Heart right ventricle (tissue), 16 donors: Measurements from ENCODE around the gene CD200. TPM values are rescaled to one million over a fixed set of nuclear protein-coding genes. Genes with fewer than 3 reads are reported as not detected.

Experiments used
- ATAC-seq, 8 donors: fragments of 200-7000 bp; cut with Tn5 transposase; one replicate each; pipeline ENCODE4 v1.9.1; 2020; ENCODE audit warnings: mild to moderate bottlenecking in 8 of 8, moderate library complexity in 8 of 8, moderate number of reproducible peaks in 1 of 8
- DNase-seq, 2 donors: peaks; one replicate each; pipeline ENCODE4 v3.0.0-alpha.2; 2020
- H3K27ac ChIP-seq, 10 donors: fragments of 200-600 bp; sonication (generic) in 2 of 10; one replicate each; pipeline versions ENCODE4 v1.5.0 to v1.8.0; 2020 to 2022; ENCODE audit warnings: mild to moderate bottlenecking in 3 of 10
- H3K27me3 ChIP-seq, 7 donors: fragments of 200-600 bp; one replicate each; pipeline ENCODE4 v1.8.0; 2021 to 2022; ENCODE audit warnings: mild to moderate bottlenecking in 2 of 7
- H3K36me3 ChIP-seq, 9 donors: fragments of 200-600 bp; sonication (generic) in 1 of 9; one replicate each; pipeline versions ENCODE4 v1.5.0 to v1.8.0; 2020 to 2022; ENCODE audit warnings: mild to moderate bottlenecking in 2 of 9
- H3K4me1 ChIP-seq, 9 donors: fragments of 200-600 bp; sonication (generic) in 1 of 9; one replicate each; pipeline versions ENCODE4 v1.5.0 to v1.8.0; 2020 to 2022; ENCODE audit warnings: mild to moderate bottlenecking in 4 of 9
- H3K4me3 ChIP-seq, 10 donors: fragments of 200-600 bp; sonication (generic) in 2 of 10; one replicate each; pipeline versions ENCODE4 v1.5.0 to v1.8.0; 2020 to 2022; ENCODE audit warnings: mild to moderate bottlenecking in 7 of 10, moderate library complexity in 2 of 10
- H3K9me3 ChIP-seq, 11 donors: fragments of 200-600 bp in 10 of 11; sonication (generic) in 2 of 11; one replicate each; pipeline versions ENCODE4 v1.5.0 to v1.8.0; 2013 to 2022; ENCODE audit warnings: mild to moderate bottlenecking in 2 of 11, control low read depth in 1 of 11, moderate library complexity in 1 of 11
- CTCF ChIP-seq, 9 donors: fragments of 200-600 bp; sonication (generic) in 2 of 9; IDR thresholded peaks; one replicate each; pipeline versions ENCODE4 v1.5.0 to v1.8.0; 2021 to 2022; ENCODE audit warnings: antibody characterized with exemption in 9 of 9, mild to moderate bottlenecking in 5 of 9, moderate library complexity in 1 of 9
- WGBS, 2 donors: extraction: QIAGEN DNeasy Blood & Tissue Kit; methylation state at CpG; one replicate each; pipeline ENCODE4 v1.1.7; 2013; ENCODE audit warnings: inconsistent platforms in 1 of 2; 5-methylcytosine and 5-hydroxymethylcytosine counted together
- intact Hi-C, 10 donors: fragments of 100-400 bp; cut with DNase I; formaldehyde crosslinking; loops; one replicate each; pipeline versions ENCODE4 v1.11.1 to v1.14.2; 2022
- polyA plus RNA-seq, 2 donors: library from polyadenylated mRNA; stranded (reverse); fragments of 200-250 nt; gene quantifications; one replicate each; pipeline ENCODE4 v1.2.3, GENCODE V29; 2013
- total RNA-seq, 10 donors: library from RNA; stranded (reverse); fragmentation: NEBNext Ultra II Directional in 3 of 10; extraction: Animal tissue kit (Norgen Biotek cat#: 25700) in 3 of 10; gene quantifications; one replicate each; pipeline versions ENCODE4 v1.2.1 to v1.2.4, GENCODE V29; 2021 to 2023
- donor health status: Arrhythmogenic right ventricular cardiomyopathy.
- donor health status: ischemic (EF 13 %, LVEDD 7.1; RV severe dilation, severe dysfunction).
- donor health status: healthy with polysubstance abuse.
- donor health status: DM: no; HTN: yes; CAD: no.
- donor health status: DM: no; HTN: no; CAD: no.
- donor health status: ischemic (EF 25% LVEDD 6.9; RV normal size, moderate dysfunction).
- donor health status: ischemic (EF 25% LVEDD 5.7; RV mildly dilated, moderate dysfunction).
- donor health status: healthy.
- donor health status: DM: yes; HTN: yes; CAD: no.
- donor health status: Ischemic cardiomyopathy.
- donor health status: ischemic (EF 35%, LVEDD 5.7; RV mildly dilated, moderate dysfunction).
- donor health status: nonischemic (EF 11% LVEDD 7.7; RV severe dilation, severe dysfunction).
- donor health status: DM: yes; HTN: yes; CAD: no.
- donor health status: PGD.
- donor health status: ischemic (EF 29% LVEDD 5.4; RV normal size, mild dysfunction).
- donor health status: nonischemic (EF 23%, LVEDD 6.1; RV moderate dilation, normal function).

The CD200 gene
- total and polyA plus RNA-seq, 12 donors = 0.44 to 3.3 (median 1.2) TPM

GRCh38 chr3:112388972-112389371, 56.0 kb downstream of the CD200 start:
- Histone ChIP-seq H3K36me3 (no peaks in the 10 kb centered on the region), H3K27ac (peak overlapping the region in 3 of 10 donors; percentile 22 to 78 (median 50)), H3K4me3 (no peak overlapping the region), H3K27me3 (no peaks in the 10 kb centered on the region), H3K9me3 (peaks cover 0 to 9% (median 3%) of the 10 kb centered on the region in 11 donors), H3K4me1 (peaks cover 0 to 37% (median 26%) of the 10 kb centered on the region in 9 donors)
- ATAC-seq (no peak), DNase-seq (no peak)
- no peak for TF ChIP-seq CTCF (IDR thresholded peaks at IDR 0.05)
- intact Hi-C loops = no loop called here

GRCh38 chr3:112389961-112390360, 57.0 kb downstream of the CD200 start:
- Histone ChIP-seq H3K36me3 (no peaks in the 10 kb centered on the region), H3K9me3 (peaks cover 0 to 9% (median 3%) of the 10 kb centered on the region in 11 donors), H3K27ac (peak overlapping the region in 4 of 10 donors; percentile 42 to 83 (median 78)), H3K4me3 (no peak overlapping the region), H3K4me1 (peaks cover 0 to 43% (median 36%) of the 10 kb centered on the region in 9 donors), H3K27me3 (no peaks in the 10 kb centered on the region)
- DNase-seq (no peak), ATAC-seq (no peak)
- intact Hi-C loops = no loop called here
- TF ChIP-seq CTCF (IDR thresholded peaks at IDR 0.05) = no peak

GRCh38 chr3:112390783-112391641, 58.1 kb downstream of the CD200 start:
- ATAC-seq (peak; percentile 23 to 79 (median 62)), DNase-seq (no peak)
- Histone ChIP-seq H3K27me3 (no peaks in the 10 kb centered on the region), H3K36me3 (no peaks in the 10 kb centered on the region), H3K27ac (peak overlapping the region in 9 of 10 donors; percentile 53 to 83 (median 67)), H3K4me1 (peaks cover 0 to 50% (median 37%) of the 10 kb centered on the region in 9 donors), H3K9me3 (peaks cover 0 to 9% (median 3%) of the 10 kb centered on the region in 11 donors), H3K4me3 (no peak overlapping the region)
- 15 to 17% methylated on average over 4 of the region's 4 CpGs for WGBS, 2 donors
- intact Hi-C loops = no loop called here
- no peak for TF ChIP-seq CTCF (IDR thresholded peaks at IDR 0.05)

GRCh38 chr3:112391648-112392047, 58.7 kb downstream of the CD200 start:
- TF ChIP-seq CTCF (IDR thresholded peaks at IDR 0.05) = no peak
- ATAC-seq = peak in 4 of 8 donors; percentile 8 to 15 (median 14)

More at GRCh38 chr3:112391648-112392047, 58.7 kb downstream of the CD200 start:
- peaks cover 0 to 55% (median 37%) of the 10 kb centered on the region in 9 donors for H3K4me1 ChIP-seq
- no peak overlapping the region for H3K4me3 ChIP-seq
- H3K36me3 ChIP-seq = no peaks in the 10 kb centered on the region
- DNase-seq = no peak
- WGBS, 2 donors = 64 to 80% methylated on average over 3 of the region's 3 CpGs
- H3K27me3 ChIP-seq = no peaks in the 10 kb centered on the region
- peaks cover 0 to 9% (median 3%) of the 10 kb centered on the region in 11 donors for H3K9me3 ChIP-seq
- H3K27ac ChIP-seq = peak overlapping the region in 9 of 10 donors; percentile 53 to 83 (median 67)
- intact Hi-C loops = no loop called here
